HEK293 (cell line): Measurements from ENCODE around the gene APLF.

Source experiments
- CTCF ChIA-PET: fragments of 350-600 bp; formaldehyde crosslinking; extraction: SDS; loops from one replicate; lab custom pipeline; 2021; ENCODE audit warnings: antibody characterized with exemption; lab: Yijun Ruan, JAX
- POLR2A ChIA-PET: fragments of 300-600 bp; formaldehyde crosslinking; extraction: SDS; loops from one replicate; lab custom pipeline; 2020; ENCODE audit warnings: antibody characterized with exemption, inconsistent platforms; lab: Yijun Ruan, JAX
- H3K27ac ChIP-seq: fragments of 200-500 bp; sonication (Bioruptor generic); 2 replicates; pipeline ENCODE4 v1.5.1; 2014; ENCODE audit warnings: low read depth, low read length, control low read depth, inconsistent platforms; ENCODE audit errors: extremely low read depth
- H3K36me3 ChIP-seq, 2 experiments: fragments of 200-500 bp in 1 of 2; sonication (Bioruptor generic) in 1 of 2; 1 replicate in 1 of 2; 2 replicates in 1 of 2; pipeline ENCODE4 v1.5.1; 2014 to 2017; ENCODE audit warnings: inconsistent platforms in 2 of 2, low read length in 2 of 2; ENCODE audit not compliant: control insufficient read depth in 2 of 2, insufficient read depth in 1 of 2
- H3K4me1 ChIP-seq: fragments of 200-500 bp; sonication (Bioruptor generic); 2 replicates; pipeline ENCODE4 v1.5.1; 2014; ENCODE audit warnings: mild to moderate bottlenecking, low read length, inconsistent platforms; ENCODE audit not compliant: control insufficient read depth, insufficient read depth
- H3K4me3 ChIP-seq: 2 replicates; pipeline ENCODE4 v1.5.1; 2011; ENCODE audit warnings: low read depth, mild to moderate bottlenecking, control low read depth, low read length, moderate library complexity
- H3K9me3 ChIP-seq: fragments of 200-500 bp; sonication (Bioruptor generic); 2 replicates; pipeline ENCODE4 v1.5.1; 2014; ENCODE audit warnings: low read depth, low read length, inconsistent platforms; ENCODE audit not compliant: control insufficient read depth, insufficient read depth
- BCL11A ChIP-seq: fragments of 450-650 bp; formaldehyde crosslinking; IDR thresholded peaks from 2 replicates; pipeline ENCODE4 v1.5.1; 2016; ENCODE audit warnings: low read depth, missing biosample characterization, missing genetic modification characterization
- GLI2 ChIP-seq: fragments of 450-650 bp; formaldehyde crosslinking; IDR thresholded peaks from 2 replicates; pipeline ENCODE4; 2017; ENCODE audit warnings: missing biosample characterization, missing genetic modification characterization, low read depth, borderline replicate concordance
- KLF16 ChIP-seq: fragments of 450-650 bp; formaldehyde crosslinking; IDR thresholded peaks from 2 replicates; pipeline ENCODE4 v1.5.1; 2017; ENCODE audit warnings: missing biosample characterization, missing genetic modification characterization
- KLF17 ChIP-seq: fragments of 450-650 bp; formaldehyde crosslinking; IDR thresholded peaks from 2 replicates; pipeline ENCODE4 v1.5.1; 2016; ENCODE audit warnings: missing biosample characterization, missing genetic modification characterization
- KLF7 ChIP-seq: fragments of 450-650 bp; formaldehyde crosslinking; IDR thresholded peaks from 2 replicates; pipeline ENCODE4 v1.5.1; 2016; ENCODE audit warnings: missing biosample characterization, missing genetic modification characterization, borderline replicate concordance
- KLF8 ChIP-seq: fragments of 450-650 bp; formaldehyde crosslinking; IDR thresholded peaks from 2 replicates; pipeline ENCODE4 v1.5.1; 2016; ENCODE audit warnings: missing biosample characterization, missing genetic modification characterization
- MYNN ChIP-seq: fragments of 450-650 bp; formaldehyde crosslinking; IDR thresholded peaks from 2 replicates; pipeline ENCODE4 v1.5.1; 2016; ENCODE audit warnings: missing biosample characterization, missing genetic modification characterization, borderline replicate concordance
- YY2 ChIP-seq: fragments of 450-650 bp; formaldehyde crosslinking; IDR thresholded peaks from 2 replicates; pipeline ENCODE4 v1.5.1; 2016; ENCODE audit warnings: missing biosample characterization, missing genetic modification characterization
- ZNF148 ChIP-seq: fragments of 450-650 bp; formaldehyde crosslinking; IDR thresholded peaks from 2 replicates; pipeline ENCODE4 v1.5.0; 2017; ENCODE audit warnings: missing biosample characterization, missing genetic modification characterization, borderline replicate concordance
- ZNF155 ChIP-seq: fragments of 450-650 bp; formaldehyde crosslinking; IDR thresholded peaks from 2 replicates; pipeline ENCODE4 v1.5.1; 2016; ENCODE audit warnings: missing biosample characterization, missing genetic modification characterization
- ZNF362 ChIP-seq: fragments of 450-650 bp; formaldehyde crosslinking; IDR thresholded peaks from 2 replicates; pipeline ENCODE4 v1.5.1; 2016; ENCODE audit warnings: missing biosample characterization, missing genetic modification characterization
- ZNF391 ChIP-seq: fragments of 450-650 bp; formaldehyde crosslinking; IDR thresholded peaks from 2 replicates; pipeline ENCODE4 v1.5.1; 2016; ENCODE audit warnings: low read depth, missing biosample characterization, missing genetic modification characterization, borderline replicate concordance
- ZNF449 ChIP-seq: fragments of 450-650 bp; formaldehyde crosslinking; IDR thresholded peaks from 2 replicates; pipeline ENCODE4 v1.5.1; 2017; ENCODE audit warnings: missing biosample characterization, mild to moderate bottlenecking, missing genetic modification characterization, moderate library complexity
- ZNF518A ChIP-seq: fragments of 450-650 bp; formaldehyde crosslinking; conservative IDR thresholded peaks from 2 replicates; pipeline ENCODE4 v1.5.1; 2016; ENCODE audit warnings: low read depth, missing biosample characterization, missing genetic modification characterization
- ZNF677 ChIP-seq: fragments of 450-650 bp; IDR thresholded peaks from 2 replicates; pipeline ENCODE4 v1.5.0; 2018; ENCODE audit warnings: missing biosample characterization, mild to moderate bottlenecking, missing genetic modification characterization, moderate library complexity
- ZNF692 ChIP-seq: fragments of 450-650 bp; formaldehyde crosslinking; IDR thresholded peaks from 2 replicates; pipeline ENCODE4 v1.5.1; 2016; ENCODE audit warnings: missing biosample characterization, missing genetic modification characterization
- ZNF792 ChIP-seq: fragments of 450-650 bp; formaldehyde crosslinking; IDR thresholded peaks from 2 replicates; pipeline ENCODE4 v1.5.1; 2016; ENCODE audit warnings: missing biosample characterization, missing genetic modification characterization

APLF gene

GRCh38 chr2:68420254-68420910 lies 47.0 kb upstream of the APLF start (continued):
- TF ChIP-seq ZNF692 (peak; percentile 90), ZNF518A (peak; percentile 56), ZNF155 (tag by site-specific recombination) (no peak), MYNN (no peak), KLF8 (tag by site-specific recombination) (no peak), GLI2 (no peak)
- TF ChIP-seq, all 188 proteins: peak for 8

GRCh38 chr2:68423966-68424650 lies 43.3 kb upstream of the APLF start:
- POLR2A ChIA-PET, result no interaction called here
- Histone ChIP-seq H3K9me3 (no peaks in the 10 kb centered on the region), H3K4me3 (no peak overlapping the region), H3K27ac (no peak overlapping the region), H3K36me3 (no peaks in the 10 kb centered on the region), H3K4me1 (no peaks in the 10 kb centered on the region)
- CTCF ChIA-PET, result no interaction called here
- TF ChIP-seq BCL11A (tag by site-specific recombination) (no peak), ZNF449 (tag by site-specific recombination) (no peak), ZNF362 (tag by site-specific recombination) (no peak), ZNF677 (tag by site-specific recombination) (no peak), KLF16 (tag by site-specific recombination) (no peak), ZNF391 (tag by site-specific recombination) (no peak), ZNF792 (tag by site-specific recombination) (no peak), ZNF155 (tag by site-specific recombination) (no peak), KLF17 (no peak), YY2 (no peak), ZNF148 (tag by site-specific recombination) (no peak), KLF7 (tag by site-specific recombination) (no peak)
